ENCODE results near the gene RAB36. TPM values are rescaled to one million over a fixed set of nuclear protein-coding genes. Genes with fewer than 3 reads are reported as not detected.

Gene RAB36
- polyA plus RNA-seq, 1 of the 3 experiments (the other 2 are of a cell fraction): 6.6 TPM

DNA sequence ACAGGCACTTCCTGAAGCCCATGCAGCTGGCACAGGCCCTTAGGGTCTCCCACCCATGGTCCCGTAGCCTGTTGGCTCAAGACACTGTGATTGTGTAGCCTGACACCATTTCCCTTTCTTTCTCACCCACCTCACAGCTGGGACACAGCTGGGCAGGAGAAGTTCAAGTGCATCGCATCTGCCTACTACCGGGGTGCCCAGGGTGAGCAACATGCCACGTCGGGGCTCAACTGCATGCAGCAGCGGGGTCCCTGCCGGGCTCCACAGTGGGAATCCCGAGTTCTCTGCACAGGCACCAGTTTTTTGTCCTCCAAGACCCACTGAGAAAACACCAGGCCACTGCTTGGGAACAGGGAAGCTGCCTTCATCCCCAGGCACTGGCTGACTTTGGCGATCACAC is 10.6 kb downstream of the RAB36 start:
- Histone ChIP-seq H3K27me3 (ENCODE audit: insufficient read depth) (no peaks in the 10 kb centered on the region), H3K9me2 (no peaks in the 10 kb centered on the region), H3K4me2 (no peak overlapping the region), H3F3A (replicated peaks; ENCODE audit: insufficient read depth) (no peaks in the 10 kb centered on the region), H3K79me2 (ENCODE audit: insufficient read depth) (no peaks in the 10 kb centered on the region), H3K4me1 (ENCODE audit: control insufficient read depth in 1 of 2, insufficient read depth in 2 of 2, low read depth in 1 of 2, low read length in 1 of 2) (no peaks in the 10 kb centered on the region; a peak in 1 of 4 replicates), H3K27ac (ENCODE audit: low read depth in 2 of 2, low read length in 1 of 2) (no peak overlapping the region), H4K20me1 (ENCODE audit: insufficient read depth) (no peaks in the 10 kb centered on the region), H3K9me3 (no peaks in the 10 kb centered on the region), H3K9ac (no peak overlapping the region), H2AFZ (ENCODE audit: low read depth) (no peak overlapping the region), H3K4me3 (ENCODE audit: low read depth in 2 of 2, low read length in 1 of 2) (no peak overlapping the region), H3K36me3 (replicated peaks in 1 of 2; ENCODE audit: control insufficient read depth in 1 of 2, insufficient read depth in 2 of 2, low read length in 1 of 2) (peaks cover 0 to 9% of the 10 kb centered on the region in 2 experiments)
- DNase-seq: no peak
- CTCF ChIA-PET: interaction anchor here (0.6 to 2.7 kb wide), 9 partner anchors 9 to 196 kb away, joined by 3 to 13 read pairs (median 4); no protein-coding TSS in a partner anchor
- POLR2A ChIA-PET: no interaction called here
- TF ChIP-seq RFX5 (IDR thresholded peaks at IDR 0.05; ENCODE audit: low read length) (no peak), YY1 (IDR thresholded peaks at IDR 0.05; ENCODE audit: low read depth) (no peak), RXRA (IDR thresholded peaks at IDR 0.05; ENCODE audit: borderline replicate concordance, low read depth) (no peak), SIN3A (IDR thresholded peaks at IDR 0.05; ENCODE audit: borderline replicate concordance, low read depth, low read length) (no peak), MEF2A (IDR thresholded peaks at IDR 0.05; ENCODE audit: borderline replicate concordance, low read depth) (no peak)
- TF ChIP-seq, protein P1, sequence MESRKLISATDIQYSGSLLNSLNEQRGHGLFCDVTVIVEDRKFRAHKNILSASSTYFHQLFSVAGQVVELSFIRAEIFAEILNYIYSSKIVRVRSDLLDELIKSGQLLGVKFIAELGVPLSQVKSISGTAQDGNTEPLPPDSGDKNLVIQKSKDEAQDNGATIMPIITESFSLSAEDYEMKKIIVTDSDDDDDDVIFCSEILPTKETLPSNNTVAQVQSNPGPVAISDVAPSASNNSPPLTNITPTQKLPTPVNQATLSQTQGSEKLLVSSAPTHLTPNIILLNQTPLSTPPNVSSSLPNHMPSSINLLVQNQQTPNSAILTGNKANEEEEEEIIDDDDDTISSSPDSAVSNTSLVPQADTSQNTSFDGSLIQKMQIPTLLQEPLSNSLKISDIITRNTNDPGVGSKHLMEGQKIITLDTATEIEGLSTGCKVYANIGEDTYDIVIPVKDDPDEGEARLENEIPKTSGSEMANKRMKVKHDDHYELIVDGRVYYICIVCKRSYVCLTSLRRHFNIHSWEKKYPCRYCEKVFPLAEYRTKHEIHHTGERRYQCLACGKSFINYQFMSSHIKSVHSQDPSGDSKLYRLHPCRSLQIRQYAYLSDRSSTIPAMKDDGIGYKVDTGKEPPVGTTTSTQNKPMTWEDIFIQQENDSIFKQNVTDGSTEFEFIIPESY (IDR thresholded peaks at IDR 0.05; ENCODE audit: borderline replicate concordance, low read depth): no peak
- TF ChIP-seq, protein P2, sequence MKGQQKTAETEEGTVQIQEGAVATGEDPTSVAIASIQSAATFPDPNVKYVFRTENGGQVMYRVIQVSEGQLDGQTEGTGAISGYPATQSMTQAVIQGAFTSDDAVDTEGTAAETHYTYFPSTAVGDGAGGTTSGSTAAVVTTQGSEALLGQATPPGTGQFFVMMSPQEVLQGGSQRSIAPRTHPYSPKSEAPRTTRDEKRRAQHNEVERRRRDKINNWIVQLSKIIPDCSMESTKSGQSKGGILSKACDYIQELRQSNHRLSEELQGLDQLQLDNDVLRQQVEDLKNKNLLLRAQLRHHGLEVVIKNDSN (IDR thresholded peaks at IDR 0.05; ENCODE audit: borderline replicate concordance, low read depth): no peak
- TF ChIP-seq, protein P3, sequence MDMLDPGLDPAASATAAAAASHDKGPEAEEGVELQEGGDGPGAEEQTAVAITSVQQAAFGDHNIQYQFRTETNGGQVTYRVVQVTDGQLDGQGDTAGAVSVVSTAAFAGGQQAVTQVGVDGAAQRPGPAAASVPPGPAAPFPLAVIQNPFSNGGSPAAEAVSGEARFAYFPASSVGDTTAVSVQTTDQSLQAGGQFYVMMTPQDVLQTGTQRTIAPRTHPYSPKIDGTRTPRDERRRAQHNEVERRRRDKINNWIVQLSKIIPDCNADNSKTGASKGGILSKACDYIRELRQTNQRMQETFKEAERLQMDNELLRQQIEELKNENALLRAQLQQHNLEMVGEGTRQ (IDR thresholded peaks at IDR 0.05; ENCODE audit: borderline replicate concordance, low read depth, low read length): no peak
- TF ChIP-seq, protein P4, sequence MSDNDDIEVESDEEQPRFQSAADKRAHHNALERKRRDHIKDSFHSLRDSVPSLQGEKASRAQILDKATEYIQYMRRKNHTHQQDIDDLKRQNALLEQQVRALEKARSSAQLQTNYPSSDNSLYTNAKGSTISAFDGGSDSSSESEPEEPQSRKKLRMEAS (IDR thresholded peaks at IDR 0.05; ENCODE audit: low read depth): no peak
- 93% methylated on average over 7 of the region's 9 CpGs for WGBS (ENCODE audit: low lambda C conversion rate)

DNA sequence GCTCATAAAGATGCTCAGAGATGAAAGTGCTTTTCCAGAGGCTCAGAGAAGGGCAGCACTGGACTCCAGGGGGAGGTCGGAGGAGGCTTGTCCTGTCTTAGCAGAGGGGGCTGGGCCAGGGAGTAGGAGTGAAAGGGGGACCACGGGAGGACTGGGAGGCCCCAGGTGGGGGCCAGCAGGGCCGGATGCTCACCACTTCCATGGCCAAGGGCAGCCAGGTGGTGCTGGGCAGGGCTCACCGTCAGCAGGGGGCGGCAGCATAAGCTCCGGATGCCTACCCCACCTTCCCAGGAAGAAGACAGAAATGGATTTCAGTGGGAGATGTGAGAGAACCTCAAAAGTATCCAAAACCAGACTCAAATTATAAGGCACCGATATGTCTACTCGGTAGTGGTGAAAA is 11.0 kb downstream of the RAB36 start:
- TF ChIP-seq, protein P5, sequence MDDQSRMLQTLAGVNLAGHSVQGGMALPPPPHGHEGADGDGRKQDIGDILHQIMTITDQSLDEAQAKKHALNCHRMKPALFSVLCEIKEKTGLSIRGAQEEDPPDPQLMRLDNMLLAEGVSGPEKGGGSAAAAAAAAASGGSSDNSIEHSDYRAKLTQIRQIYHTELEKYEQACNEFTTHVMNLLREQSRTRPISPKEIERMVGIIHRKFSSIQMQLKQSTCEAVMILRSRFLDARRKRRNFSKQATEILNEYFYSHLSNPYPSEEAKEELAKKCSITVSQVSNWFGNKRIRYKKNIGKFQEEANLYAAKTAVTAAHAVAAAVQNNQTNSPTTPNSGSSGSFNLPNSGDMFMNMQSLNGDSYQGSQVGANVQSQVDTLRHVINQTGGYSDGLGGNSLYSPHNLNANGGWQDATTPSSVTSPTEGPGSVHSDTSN (IDR thresholded peaks at IDR 0.05): no peak
- TF ChIP-seq, protein P2 (IDR thresholded peaks at IDR 0.05; ENCODE audit: borderline replicate concordance, low read depth): no peak
- no peak for TF ChIP-seq MEF2A (IDR thresholded peaks at IDR 0.05; ENCODE audit: borderline replicate concordance, low read depth)
- no peaks in the 10 kb centered on the region for H3K9me3 ChIP-seq
- no peak overlapping the region for H3K27ac ChIP-seq (ENCODE audit: low read depth in 2 of 2, low read length in 1 of 2)
- H3F3A ChIP-seq (replicated peaks; ENCODE audit: insufficient read depth): no peaks in the 10 kb centered on the region
- no peaks in the 10 kb centered on the region for H3K27me3 ChIP-seq (ENCODE audit: insufficient read depth)
- H3K79me2 ChIP-seq (ENCODE audit: insufficient read depth): no peaks in the 10 kb centered on the region
- WGBS (ENCODE audit: low lambda C conversion rate): 70% methylated on average over 7 of the region's 8 CpGs
- no peak for DNase-seq
- no peaks in the 10 kb centered on the region for H3K9me2 ChIP-seq
- peaks cover 0 to 4% of the 10 kb centered on the region in 2 experiments for H3K36me3 ChIP-seq (replicated peaks in 1 of 2; ENCODE audit: control insufficient read depth in 1 of 2, insufficient read depth in 2 of 2, low read length in 1 of 2)
- ChIA-PET CTCF (interaction anchor here (0.6 to 2.7 kb wide), 9 partner anchors 10 to 196 kb away, joined by 3 to 13 read pairs (median 4); no protein-coding TSS in a partner anchor), POLR2A (no interaction called here)
- no peak overlapping the region for H3K4me2 ChIP-seq
- H3K9ac ChIP-seq: no peak overlapping the region
- no peak overlapping the region for H3K4me3 ChIP-seq (ENCODE audit: low read depth in 2 of 2, low read length in 1 of 2)
- H4K20me1 ChIP-seq (ENCODE audit: insufficient read depth): no peaks in the 10 kb centered on the region
- no peak overlapping the region for H2AFZ ChIP-seq (ENCODE audit: low read depth)
- H3K4me1 ChIP-seq (ENCODE audit: control insufficient read depth in 1 of 2, insufficient read depth in 2 of 2, low read depth in 1 of 2, low read length in 1 of 2): no peaks in the 10 kb centered on the region; a peak in 1 of 4 replicates

All from SK-N-SH (cell line).